ENCODE results near the gene NPHP4. TPM values are rescaled to one million over a fixed set of nuclear protein-coding genes. Genes with fewer than 3 reads are reported as not detected.
A peak's percentile ranks its signal among the peaks of the same experiment; 100 is the strongest.

NPHP4 gene
- total and polyA plus RNA-seq, 9 of the 15 experiments (the other 6 are each of a cell fraction or from before 2014, with no cell fraction given) = 0.52 to 26.2 (median 6.7) TPM

GRCh38 chr1:5917591-5918274 is 74.5 kb downstream of the NPHP4 start (continued):
- TF ChIP-seq ZBTB33 (CRISPR knock-in tag; IDR thresholded peaks at IDR 0.05) (no peak), BCLAF1 (IDR thresholded peaks at IDR 0.05; ENCODE audit: borderline replicate concordance in 1 of 2, control insufficient read depth in 1 of 2, low read depth in 2 of 2, low read length in 1 of 2) (no peak), E2F3 (CRISPR knock-in tag; IDR thresholded peaks at IDR 0.05) (no peak), USF2 (CRISPR knock-in tag; IDR thresholded peaks at IDR 0.05) (peak; percentile 96), ZNF224 (CRISPR knock-in tag; IDR thresholded peaks at IDR 0.05) (no peak), NBN (IDR thresholded peaks at IDR 0.05; ENCODE audit: low read depth) (peak; percentile 83), MAFG (tag; conservative IDR thresholded peaks at IDR 0.05) (peak; percentile 56; the same call in 1 of the 2 replicates), TEAD2 (tag; IDR thresholded peaks at IDR 0.05) (no peak), XRCC3 (IDR thresholded peaks at IDR 0.05) (no peak), ATF6 (CRISPR knock-in tag; IDR thresholded peaks at IDR 0.05) (0 out of 2 replicates have a peak, but pooled peaks have one; percentile 64), ZNF24 (IDR thresholded peaks at IDR 0.05) (0 out of 2 replicates have a peak, but pooled peaks have one; percentile 39), RHOXF2B (CRISPR knock-in tag; conservative IDR thresholded peaks at IDR 0.05) (0 out of 2 replicates have a peak, but pooled peaks have one; percentile 66), KLF16 (IDR thresholded peaks at IDR 0.05) (no peak), HMG20A (CRISPR knock-in tag; conservative IDR thresholded peaks at IDR 0.05) (no peak), KDM2B (CRISPR knock-in tag; IDR thresholded peaks at IDR 0.05) (no peak), E2F6 (IDR thresholded peaks at IDR 0.05; ENCODE audit: borderline replicate concordance in 1 of 2, extremely low read depth in 1 of 2, insufficient read depth in 1 of 2, insufficient read length in 1 of 2, low read depth in 1 of 2, low read length in 1 of 2, poor library complexity in 1 of 2, severe bottlenecking in 1 of 2) (peak; percentile 81 to 86), TCFL5 (CRISPR knock-in tag; conservative IDR thresholded peaks at IDR 0.05) (no peak), NFXL1 (CRISPR knock-in tag; IDR thresholded peaks at IDR 0.05) (no peak), ZNF699 (CRISPR knock-in tag; IDR thresholded peaks at IDR 0.05; ENCODE audit: insufficient replicate concordance) (no peak)
